IMR-90 (cell line): ENCODE data around the gene HERC5. TPM values are rescaled to one million over a fixed set of nuclear protein-coding genes. Genes with fewer than 3 reads are reported as not detected.

Experiments
- ATAC-seq: fragments of 200-7000 bp; cut with Tn5 transposase; 2 replicates; pipeline ENCODE4 v1.9.1; 2020; ENCODE audit warnings: low read depth, mild to moderate bottlenecking, moderate library complexity
- BruUV-seq: library from RNA; stranded (reverse); fragments of 400-500 nt; replicated peaks from 2 replicates; lab custom pipeline; 2021; lab: Mats Ljungman, UMichigan
- CTCF ChIA-PET: fragments of 300-600 bp; formaldehyde crosslinking; extraction: SDS; loops from one replicate; lab custom pipeline; 2021; ENCODE audit warnings: antibody characterized with exemption; lab: Yijun Ruan, JAX
- POLR2A ChIA-PET: fragments of 300-600 bp; sonication (Branson Sonifier 250); formaldehyde crosslinking; loops from one replicate; lab custom pipeline; 2022; ENCODE audit warnings: antibody characterized with exemption; ENCODE audit not compliant: unreplicated experiment; lab: Charles Lee
- DNase-seq: peaks from one replicate; pipeline ENCODE4 v3.0.0; 2013
- H2AFZ ChIP-seq: replicated peaks from 2 replicates; pipeline ENCODE3; 2013; ENCODE audit warnings: low read length, mild to moderate bottlenecking; ENCODE audit not compliant: poor library complexity
- H2AK5ac ChIP-seq: 2 replicates; pipeline ENCODE4 v1.6.1; 2013; ENCODE audit warnings: low read depth, low read length, inconsistent platforms
- H2AK9ac ChIP-seq: replicated peaks from 2 replicates; pipeline ENCODE3; 2013; ENCODE audit warnings: mild to moderate bottlenecking, low read depth, low read length, moderate library complexity; ENCODE audit not compliant: poor library complexity
- H2BK120ac ChIP-seq: 2 replicates; pipeline ENCODE4 v1.6.1; 2013; ENCODE audit warnings: low read depth, low read length, inconsistent platforms
- H2BK15ac ChIP-seq: 3 replicates; pipeline ENCODE4 v1.6.1; 2013; ENCODE audit warnings: low read depth, low read length, inconsistent platforms
- H2BK20ac ChIP-seq: 2 replicates; pipeline ENCODE4 v1.6.1; 2013; ENCODE audit warnings: low read depth, mild to moderate bottlenecking, inconsistent platforms, low read length, moderate library complexity
- H2BK5ac ChIP-seq: 2 replicates; pipeline ENCODE4 v1.6.1; 2013; ENCODE audit warnings: mild to moderate bottlenecking, low read depth, low read length, inconsistent platforms; ENCODE audit not compliant: poor library complexity, severe bottlenecking
- H3K14ac ChIP-seq: replicated peaks from 2 replicates; pipeline ENCODE4 v1.6.1; 2013; ENCODE audit warnings: low read depth, low read length, inconsistent platforms
- H3K18ac ChIP-seq: 2 replicates; pipeline ENCODE4 v1.6.1; 2013; ENCODE audit warnings: low read depth, low read length, control low read depth
- H3K23ac ChIP-seq: 2 replicates; pipeline ENCODE4 v1.6.1; 2013; ENCODE audit warnings: low read depth, low read length, inconsistent platforms
- H3K27ac ChIP-seq: 2 replicates; pipeline ENCODE4 v1.5.1; 2013; ENCODE audit warnings: mild to moderate bottlenecking, control low read depth, low read length; ENCODE audit not compliant: insufficient read depth
- H3K27me3 ChIP-seq: 2 replicates; pipeline ENCODE4 v1.6.1; 2013; ENCODE audit warnings: low read length; ENCODE audit not compliant: control insufficient read depth, insufficient read depth
- H3K36me3 ChIP-seq: 2 replicates; pipeline ENCODE4 v1.6.1; 2013; ENCODE audit warnings: low read length, mixed read lengths; ENCODE audit not compliant: control insufficient read depth, insufficient read depth
- H3K4ac ChIP-seq: 2 replicates; pipeline ENCODE4 v1.6.1; 2013; ENCODE audit warnings: low read depth, low read length, inconsistent platforms
- H3K4me1 ChIP-seq: 2 replicates; pipeline ENCODE4 v1.6.1; 2013; ENCODE audit warnings: low read length, mixed read lengths; ENCODE audit not compliant: control insufficient read depth, insufficient read depth
- H3K4me2 ChIP-seq: 2 replicates; pipeline ENCODE4 v1.6.1; 2013; ENCODE audit warnings: low read depth, mild to moderate bottlenecking, control low read depth, low read length, moderate library complexity
- H3K4me3 ChIP-seq: 2 replicates; pipeline ENCODE4 v1.5.1; 2013; ENCODE audit warnings: low read depth, mild to moderate bottlenecking, control low read depth, low read length, moderate library complexity; ENCODE audit not compliant: insufficient read depth
- H3K56ac ChIP-seq: 2 replicates; pipeline ENCODE4 v1.6.1; 2013; ENCODE audit warnings: low read length, inconsistent platforms; ENCODE audit not compliant: insufficient read depth; ENCODE audit errors: extremely low read depth
- H3K79me1 ChIP-seq, 2 experiments: 2 replicates each; pipeline ENCODE4 v1.6.1; 2013; ENCODE audit warnings: low read length in 2 of 2, inconsistent platforms in 1 of 2, low read depth in 1 of 2
- H3K9ac ChIP-seq: 2 replicates; pipeline ENCODE4 v1.6.1; 2013; ENCODE audit warnings: low read depth, low read length, control low read depth
- H3K9me1 ChIP-seq: 2 replicates; pipeline ENCODE4 v1.6.1; 2013; ENCODE audit warnings: low read length, inconsistent platforms; ENCODE audit not compliant: insufficient read depth
- H3K9me3 ChIP-seq: 2 replicates; pipeline ENCODE4 v1.6.1; 2013; ENCODE audit warnings: low read length; ENCODE audit not compliant: control insufficient read depth, insufficient read depth
- H4K20me1 ChIP-seq: 2 replicates; pipeline ENCODE4 v1.6.1; 2013; ENCODE audit warnings: low read length, inconsistent platforms; ENCODE audit not compliant: insufficient read depth
- H4K5ac ChIP-seq: 2 replicates; pipeline ENCODE4 v1.6.1; 2013; ENCODE audit warnings: mild to moderate bottlenecking, low read depth, low read length, control low read depth
- H4K8ac ChIP-seq, 2 experiments: 2 replicates each; pipeline ENCODE4 v1.6.1; 2013; ENCODE audit warnings: low read depth in 2 of 2, low read length in 2 of 2, control low read depth in 1 of 2, inconsistent platforms in 1 of 2
- H4K91ac ChIP-seq: 2 replicates; pipeline ENCODE4 v1.6.1; 2013; ENCODE audit warnings: low read depth, low read length, inconsistent platforms; ENCODE audit not compliant: insufficient read depth
- MAFK ChIP-seq: IDR thresholded peaks from 2 replicates; pipeline ENCODE4 v1.6.1; 2012; ENCODE audit warnings: low read depth, low read length, improper control_type of control experiment
- dilution Hi-C: fragments of 300-500 bp; cut with HindIII; formaldehyde crosslinking; loops from one replicate; pipeline ENCODE4 v1.14.3; 2018; ENCODE audit warnings: low sequenced_read_pairs; ENCODE audit not compliant: unreplicated experiment
- in situ Hi-C: fragments of 300-500 bp; cut with MboI; formaldehyde crosslinking; loops from 3 replicates; pipeline ENCODE4 v1.14.3; 2019; ENCODE audit warnings: low sequenced_read_pairs, inconsistent platforms, mixed read lengths
- intact Hi-C: fragments of 100-400 bp; cut with micrococcal nuclease; formaldehyde crosslinking; loops from 2 replicates; pipeline ENCODE4 v1.10.0; 2022
- polyA plus RNA-seq, 3 experiments: library from polyadenylated mRNA; depleted of rRNA; stranded (reverse); fragments of >200 nt; gene quantifications; 2 replicates each; pipeline ENCODE4 v1.2.3, GENCODE V29; 2012; ENCODE audit warnings: low replicate concordance in 1 of 3
- total RNA-seq: library from RNA; depleted of rRNA; stranded (reverse); fragments of >200 nt; gene quantifications from 2 replicates; pipeline ENCODE4 v1.2.3, GENCODE V29; 2012

The HERC5 gene
- total and polyA plus RNA-seq, 2 of the 4 experiments (the other 2 are of a cell fraction), result under 0.01 TPM; not detected in 1

GRCh38 chr4:88441696-88442095 lies 15.2 kb upstream of the HERC5 start:
- Histone ChIP-seq H4K8ac (no peak overlapping the region), H4K91ac (no peak overlapping the region), H3K4ac (no peak overlapping the region), H3K23ac (no peak overlapping the region), H2AK9ac (no peak overlapping the region), H2BK15ac (no peak overlapping the region), H3K36me3 (no peaks in the 10 kb centered on the region), H2BK20ac (no peak overlapping the region; the same call in 1 of the 2 replicates), H3K9me3 (no peaks in the 10 kb centered on the region), H2BK5ac (no peak overlapping the region), H3K4me1 (no peaks in the 10 kb centered on the region), H2AK5ac (no peak overlapping the region), H4K20me1 (no peaks in the 10 kb centered on the region), H3K56ac (no peak overlapping the region), H4K5ac (no peak overlapping the region), H2BK120ac (no peak overlapping the region), H2AFZ (no peak overlapping the region), H3K27me3 (no peaks in the 10 kb centered on the region; the same call in 1 of the 2 replicates), H3K4me2 (no peak overlapping the region), H3K27ac (no peak overlapping the region), H3K9me1 (no peaks in the 10 kb centered on the region), H3K9ac (no peak overlapping the region), H3K4me3 (no peak overlapping the region), H3K14ac (no peak overlapping the region), H3K79me1 (no peaks in the 10 kb centered on the region), H3K18ac (no peak overlapping the region)
- ATAC-seq (no peak), DNase-seq (no peak)
- ChIA-PET POLR2A (no interaction called here), CTCF (interaction anchor here (0.6 to 0.9 kb wide), 2 partner anchors 18 to 21 kb away, joined by 3 read pairs; no protein-coding TSS in a partner anchor)
- dilution Hi-C loops (no loop called here), intact Hi-C loops (no loop called here), in situ Hi-C loops (no loop called here)
- no peak for TF ChIP-seq MAFK
- BruUV-seq, result no TSS peak
